Neural progenitor cell (in vitro differentiated cells): ENCODE results near the gene HIRA.

Experiments used
- EZH2 ChIP-seq: fragments of 200-600 bp; sonication (generic); IDR thresholded peaks from 2 replicates; pipeline ENCODE4 v1.6.1; 2017; ENCODE audit warnings: antibody characterized with exemption, mild to moderate bottlenecking, moderate library complexity
- EZH2phosphoT487 ChIP-seq: fragments of 200-600 bp; sonication (generic); IDR thresholded peaks from 2 replicates; pipeline ENCODE4 v1.6.1; 2017; ENCODE audit warnings: antibody characterized with exemption
- TF ChIP-seq, protein P1 (sequence below): fragments of 200-600 bp; sonication (generic); IDR thresholded peaks from 2 replicates; pipeline ENCODE4 v1.5.1; 2017; ENCODE audit warnings: antibody characterized with exemption, mild to moderate bottlenecking

DNA sequence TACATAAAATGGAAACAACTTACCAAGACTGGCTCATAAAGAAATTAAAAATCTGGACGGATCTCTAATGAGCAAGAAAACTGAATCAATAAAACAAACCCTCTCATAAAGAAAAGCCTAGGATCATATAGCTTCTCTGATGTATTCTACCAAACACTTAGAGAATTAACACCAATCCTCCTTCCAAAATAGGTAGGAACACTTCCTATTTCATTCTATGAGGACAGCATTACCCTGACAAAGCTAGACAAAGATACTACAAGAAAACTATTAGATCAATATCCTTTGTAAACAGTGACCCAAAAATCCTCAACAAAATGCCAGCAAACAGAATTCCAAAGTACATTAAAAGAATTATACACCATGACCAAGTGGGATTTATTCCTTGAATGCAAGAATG is 87.1 kb downstream of the HIRA start:
- TF ChIP-seq, protein P1, sequence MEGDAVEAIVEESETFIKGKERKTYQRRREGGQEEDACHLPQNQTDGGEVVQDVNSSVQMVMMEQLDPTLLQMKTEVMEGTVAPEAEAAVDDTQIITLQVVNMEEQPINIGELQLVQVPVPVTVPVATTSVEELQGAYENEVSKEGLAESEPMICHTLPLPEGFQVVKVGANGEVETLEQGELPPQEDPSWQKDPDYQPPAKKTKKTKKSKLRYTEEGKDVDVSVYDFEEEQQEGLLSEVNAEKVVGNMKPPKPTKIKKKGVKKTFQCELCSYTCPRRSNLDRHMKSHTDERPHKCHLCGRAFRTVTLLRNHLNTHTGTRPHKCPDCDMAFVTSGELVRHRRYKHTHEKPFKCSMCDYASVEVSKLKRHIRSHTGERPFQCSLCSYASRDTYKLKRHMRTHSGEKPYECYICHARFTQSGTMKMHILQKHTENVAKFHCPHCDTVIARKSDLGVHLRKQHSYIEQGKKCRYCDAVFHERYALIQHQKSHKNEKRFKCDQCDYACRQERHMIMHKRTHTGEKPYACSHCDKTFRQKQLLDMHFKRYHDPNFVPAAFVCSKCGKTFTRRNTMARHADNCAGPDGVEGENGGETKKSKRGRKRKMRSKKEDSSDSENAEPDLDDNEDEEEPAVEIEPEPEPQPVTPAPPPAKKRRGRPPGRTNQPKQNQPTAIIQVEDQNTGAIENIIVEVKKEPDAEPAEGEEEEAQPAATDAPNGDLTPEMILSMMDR, result no peak
- TF ChIP-seq EZH2, result no peak
- no peak for TF ChIP-seq EZH2phosphoT487
